HTERT RPE-1 (cell line): Measurements from ENCODE around the gene SLIT3.
"Not testable (repeated sequence)": the region's sequence is repeated elsewhere in the genome, so short reads cannot be mapped to it uniquely, and the experiment has no call there.

ENCODE experiments used
- in situ Hi-C: fragments of 300-500 bp; cut with MboI; formaldehyde crosslinking; loops from 4 replicates; pipeline ENCODE4 v1.14.3; 2020; ENCODE audit warnings: low sequenced_read_pairs

The SLIT3 gene

DNA sequence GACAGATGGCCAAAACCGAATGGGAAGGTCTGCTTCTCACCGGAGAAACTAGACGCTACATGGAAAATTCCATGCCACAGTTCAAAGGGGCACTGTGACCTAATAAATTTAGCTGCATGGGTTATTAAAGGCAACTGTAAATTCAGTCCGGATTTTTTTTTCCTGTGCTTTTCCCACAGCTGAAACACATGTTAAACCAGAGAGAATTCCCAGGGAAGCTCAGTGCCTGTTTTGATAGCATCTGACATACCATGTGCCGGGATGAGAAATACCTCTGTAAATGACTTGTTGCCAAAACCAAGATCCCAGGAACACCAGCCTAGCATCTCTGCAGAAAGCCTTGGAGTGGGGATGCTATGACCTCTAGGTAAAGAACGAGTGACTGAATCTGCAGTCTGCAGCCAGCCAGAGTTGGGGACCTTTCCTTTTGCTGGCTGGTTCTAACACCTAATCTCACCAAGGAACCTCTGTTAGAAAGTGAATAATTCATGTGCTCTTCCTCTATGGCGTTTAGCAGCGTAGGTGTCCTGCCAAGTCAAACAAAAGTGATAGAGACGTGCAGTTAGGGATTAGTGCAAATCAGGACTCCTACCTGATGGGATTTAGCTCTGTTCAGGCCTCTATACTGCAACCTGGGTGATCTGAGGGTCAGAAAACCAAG is 77.9 kb downstream of the SLIT3 start:
- in situ Hi-C loops: no loop called here

DNA sequence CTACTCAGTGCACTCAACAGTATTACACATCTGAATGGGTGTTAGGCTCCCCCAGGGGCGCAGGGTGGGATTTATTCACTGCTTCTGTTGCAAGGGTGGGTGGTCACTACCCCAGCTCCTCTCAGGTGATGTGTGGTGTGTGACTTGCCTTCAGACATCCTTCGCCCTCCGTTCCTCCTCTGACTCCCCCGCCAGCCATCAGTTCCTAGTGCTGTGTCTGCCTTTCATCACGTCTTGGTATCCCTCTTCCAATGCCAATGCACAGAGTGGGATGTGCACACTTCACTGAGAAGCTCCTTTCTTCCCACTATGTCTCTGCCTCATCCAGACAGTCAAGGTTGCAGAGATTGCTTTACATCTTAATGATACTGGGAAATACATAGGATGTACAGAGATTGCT is 79.4 kb downstream of the SLIT3 start:
- in situ Hi-C loops: no loop called here

DNA sequence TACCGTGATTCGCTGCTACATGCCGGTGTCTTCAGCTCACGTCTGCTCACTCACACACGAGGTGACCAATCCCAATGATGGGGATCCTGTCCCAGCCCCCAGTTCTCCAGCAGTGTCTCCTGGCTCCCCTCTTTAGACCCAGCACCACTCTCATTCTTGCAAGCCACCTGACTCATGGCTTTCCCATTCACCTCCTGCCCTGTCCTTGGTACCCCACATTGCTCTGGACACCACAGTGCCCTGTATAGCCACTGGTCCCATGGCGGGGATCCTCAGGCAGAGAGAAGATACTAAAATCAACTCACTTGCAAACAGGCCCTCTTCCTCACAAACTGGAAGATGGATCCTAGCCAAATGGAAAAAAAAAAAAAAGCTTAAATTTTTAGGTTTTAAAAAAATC is 81.0 kb downstream of the SLIT3 start:
- in situ Hi-C loops: no loop called here

DNA sequence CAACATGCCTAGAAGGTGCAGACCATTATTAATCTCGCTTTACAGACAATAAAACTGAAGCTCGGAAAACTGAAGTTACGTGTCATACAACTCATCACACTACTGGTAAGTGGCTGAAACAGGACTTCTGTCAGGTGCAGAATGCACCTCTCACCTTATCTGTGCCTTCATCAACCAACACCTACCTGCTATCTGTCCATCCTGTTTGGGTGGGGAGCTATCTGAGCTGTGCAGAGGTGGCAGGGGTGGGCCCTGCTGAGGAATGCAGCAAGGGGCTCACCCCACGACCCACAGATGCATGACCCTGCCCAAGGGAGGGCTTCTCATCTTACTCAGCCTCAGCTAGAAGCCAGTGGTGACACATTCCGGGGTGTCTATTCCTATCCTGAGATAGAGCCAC is 81.6 kb downstream of the SLIT3 start:
- in situ Hi-C loops: no loop called here

DNA sequence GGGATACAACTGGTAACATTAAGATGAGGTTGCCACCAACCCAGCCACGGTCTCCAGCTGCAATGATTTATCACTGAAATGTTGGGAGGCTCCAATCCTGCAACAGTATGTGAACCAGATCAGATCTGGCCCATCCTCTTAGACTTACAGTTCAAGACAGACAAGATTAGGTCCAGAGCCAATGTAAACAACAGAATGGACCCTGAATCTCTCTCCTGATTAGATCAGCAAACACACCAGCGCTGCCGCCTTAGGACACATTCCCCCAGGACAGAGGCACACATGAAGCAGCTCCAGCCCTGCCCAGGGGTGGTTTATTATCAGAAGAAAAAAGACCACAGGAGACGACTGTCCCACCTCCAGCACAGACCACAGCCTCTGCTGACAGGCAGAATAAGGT is 82.1 kb downstream of the SLIT3 start:
- in situ Hi-C loops: no loop called here

DNA sequence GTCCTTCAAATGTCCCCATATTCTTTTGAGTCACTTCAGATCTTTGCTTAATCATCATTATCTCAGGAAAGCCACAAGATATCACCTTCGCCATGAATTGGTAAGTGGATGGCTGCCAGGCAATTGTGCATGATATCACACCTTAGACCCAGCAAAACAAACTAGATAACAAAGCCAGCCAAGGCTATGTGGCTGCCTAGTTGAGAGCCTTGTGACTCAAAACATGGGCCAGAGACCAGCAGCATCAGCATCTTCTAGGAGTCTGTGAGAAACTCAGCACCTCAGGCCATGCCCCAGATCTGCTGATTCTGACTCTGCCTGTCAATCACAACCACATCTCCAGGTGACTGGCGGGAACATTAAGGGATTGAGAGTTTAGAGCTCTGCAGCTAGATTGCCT is 82.8 kb downstream of the SLIT3 start:
- in situ Hi-C loops: no loop called here

DNA sequence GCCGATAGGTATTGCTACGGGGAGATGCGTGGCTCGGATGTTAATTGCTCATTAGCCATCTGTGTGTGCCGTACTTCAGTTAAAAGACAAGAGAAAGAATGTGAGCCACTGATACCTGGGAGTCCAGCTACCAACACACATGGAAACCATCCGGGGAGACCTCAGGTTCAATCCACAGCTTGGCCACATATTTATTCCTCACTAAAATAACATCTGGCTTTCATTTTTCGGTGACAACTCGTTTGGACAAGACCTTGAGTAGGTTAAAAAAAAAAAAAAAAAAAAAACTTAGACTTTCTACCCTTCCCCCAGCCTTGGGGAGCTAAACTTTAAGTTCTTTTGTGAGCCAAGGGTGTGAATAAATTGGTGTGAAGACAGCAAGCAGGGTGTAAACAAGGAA is 84.1 kb downstream of the SLIT3 start:
- in situ Hi-C loops: no loop called here

DNA sequence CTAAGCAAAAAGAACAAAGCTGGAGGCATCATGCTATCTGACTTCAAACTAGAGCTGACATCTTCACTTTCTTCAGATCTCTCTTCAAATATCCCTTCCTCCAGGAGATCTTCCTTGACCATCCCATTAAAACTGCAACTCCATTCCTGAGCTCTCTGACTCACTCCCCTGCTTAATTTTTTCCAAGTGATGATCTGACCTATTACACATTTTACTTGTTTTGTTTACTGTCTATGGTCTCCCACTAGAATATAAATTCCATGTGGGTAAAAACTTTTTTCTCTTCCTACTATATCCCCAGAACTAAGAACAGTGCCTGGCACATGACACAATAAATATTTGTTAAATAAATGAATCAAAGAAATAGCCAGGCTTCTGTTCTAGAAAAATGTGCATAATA is 87.5 kb downstream of the SLIT3 start:
- in situ Hi-C loops: no loop called here

DNA sequence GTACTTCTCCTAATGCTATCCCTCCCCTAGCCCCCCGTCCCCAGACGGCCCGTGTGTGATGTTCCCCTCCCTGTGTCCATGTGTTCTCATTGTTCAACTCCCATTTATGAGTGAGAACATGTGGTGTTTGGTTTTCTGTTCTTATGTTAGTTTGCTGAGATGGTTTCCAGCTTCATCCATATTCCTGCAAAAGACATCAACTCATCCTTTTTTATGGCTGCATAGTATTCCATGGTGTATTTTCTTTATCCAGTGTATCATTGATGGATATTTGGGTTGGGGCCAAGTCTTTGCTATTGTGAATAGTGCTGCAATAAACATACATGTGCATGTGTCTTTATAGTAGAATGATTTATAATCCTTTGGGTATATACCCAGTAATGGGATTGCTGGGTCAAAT is 89.2 kb downstream of the SLIT3 start:
- in situ Hi-C loops: not testable (repeated sequence)

DNA sequence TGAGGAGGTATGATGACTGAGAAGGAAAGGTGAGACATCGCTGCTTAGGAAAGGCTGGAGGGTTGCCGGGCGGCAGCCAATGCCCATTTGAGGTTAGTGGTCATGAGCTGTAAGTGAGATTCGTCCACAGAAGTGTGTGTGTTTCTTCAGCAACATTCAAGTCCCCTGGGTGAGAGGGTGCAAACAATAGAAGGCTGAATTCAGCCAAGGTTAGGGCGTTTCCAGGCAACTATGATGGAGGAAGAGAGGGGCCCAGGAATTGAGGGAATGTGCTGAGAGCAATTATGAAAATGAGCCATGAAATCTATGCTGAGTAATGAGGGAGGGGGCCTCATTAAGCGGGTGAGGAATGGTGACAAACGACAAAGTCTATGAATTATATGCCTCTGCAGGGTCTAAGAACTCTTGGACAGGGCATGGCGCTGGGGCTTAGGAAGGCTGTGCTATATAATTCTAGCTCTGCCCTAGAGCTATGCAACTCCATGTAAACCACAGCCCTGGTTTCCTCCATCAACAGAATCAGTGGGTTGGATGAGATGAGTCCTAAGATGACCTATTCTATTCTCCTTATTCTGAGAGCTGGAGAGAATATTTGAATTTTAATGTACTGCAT is 96.0 kb downstream of the SLIT3 start:
- in situ Hi-C loops: no loop called here

DNA sequence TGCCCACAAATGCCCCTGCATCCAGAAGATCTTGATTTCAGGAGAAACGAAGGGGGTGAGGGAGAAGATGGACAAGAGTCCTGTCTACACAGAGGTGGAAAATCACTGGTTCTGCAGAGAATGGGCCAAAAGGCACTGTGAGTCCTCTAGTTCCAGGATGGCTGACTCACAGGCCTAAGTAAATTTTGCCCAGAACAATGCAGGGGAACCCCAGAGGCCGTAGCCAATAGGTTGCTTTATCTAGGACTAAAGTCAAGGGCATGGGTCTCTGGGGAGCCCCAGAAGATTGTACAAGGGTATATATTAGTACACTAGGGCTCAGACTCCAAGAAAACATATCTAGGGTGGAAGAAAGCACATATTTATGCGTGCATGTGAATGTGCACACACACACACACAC is 98.0 kb downstream of the SLIT3 start:
- in situ Hi-C loops: no loop called here

DNA sequence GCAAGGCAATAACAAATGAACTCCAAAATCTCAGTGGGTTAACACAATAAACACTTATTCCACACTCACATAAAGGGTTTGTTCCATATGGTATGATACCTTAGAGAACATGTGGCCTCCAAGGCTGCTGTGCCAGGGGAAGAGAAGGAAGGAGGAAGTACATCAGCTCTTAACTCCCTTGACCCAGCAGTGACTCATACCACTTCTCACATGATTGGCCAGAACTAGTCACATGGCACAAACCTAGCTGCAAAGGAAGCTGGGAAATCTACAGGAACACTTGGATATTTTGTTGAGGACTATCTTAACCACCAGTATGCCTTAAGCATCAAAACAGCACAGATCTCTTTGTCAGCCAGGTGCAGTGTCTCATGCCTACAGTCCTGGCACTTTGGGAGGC is 99.3 kb downstream of the SLIT3 start:
- in situ Hi-C loops: no loop called here

DNA sequence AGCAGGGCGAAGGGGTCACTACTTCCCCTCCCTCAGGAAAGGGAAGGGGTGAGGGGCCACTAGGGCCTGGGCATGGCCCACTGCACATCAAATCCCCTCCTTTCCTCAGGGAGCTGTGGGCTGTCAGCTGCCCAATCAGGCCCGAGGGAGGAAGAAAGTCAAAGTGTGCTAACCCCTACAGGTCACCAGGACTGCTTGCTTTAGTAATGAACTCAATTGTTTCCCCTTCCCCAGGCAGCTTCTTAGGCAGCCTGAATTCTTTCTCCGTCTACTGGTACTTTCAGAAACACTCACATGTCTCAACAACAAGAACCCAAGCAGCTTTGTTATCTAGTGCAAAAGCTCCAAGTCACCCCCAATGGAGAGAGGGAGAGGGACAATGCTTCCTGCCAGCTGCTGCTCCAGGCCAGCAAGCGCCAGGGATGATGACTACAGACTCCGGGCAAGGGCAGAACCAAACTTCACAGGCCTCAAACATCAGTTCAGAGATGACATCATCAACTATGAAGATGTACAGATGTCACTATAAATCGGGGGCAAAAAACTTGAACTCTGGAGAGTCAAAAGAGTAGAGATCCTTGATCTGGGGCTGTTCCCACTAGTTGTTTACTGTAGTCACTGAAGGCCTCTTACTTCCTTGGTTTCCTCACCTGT is 100.7 kb downstream of the SLIT3 start:
- in situ Hi-C loops: no loop called here

DNA sequence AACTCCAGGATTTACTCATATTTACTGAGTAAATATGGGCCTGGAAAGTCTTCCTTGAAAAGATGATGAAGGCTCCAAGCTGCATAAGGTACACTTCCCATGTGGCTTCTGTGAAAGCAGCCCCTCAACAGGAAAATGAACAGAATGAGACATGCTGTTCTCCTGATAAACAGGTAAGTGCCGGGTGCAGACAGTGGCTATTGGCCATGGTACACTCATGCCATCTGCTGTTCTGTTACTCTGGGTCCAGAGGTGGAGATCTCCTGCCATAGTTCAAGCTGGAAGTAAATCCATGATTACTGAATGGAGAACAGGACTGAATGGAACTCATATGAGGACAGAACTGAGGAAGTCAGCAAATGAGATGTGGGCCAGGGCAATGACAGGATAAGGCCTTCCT is 103.6 kb downstream of the SLIT3 start:
- in situ Hi-C loops: no loop called here

DNA sequence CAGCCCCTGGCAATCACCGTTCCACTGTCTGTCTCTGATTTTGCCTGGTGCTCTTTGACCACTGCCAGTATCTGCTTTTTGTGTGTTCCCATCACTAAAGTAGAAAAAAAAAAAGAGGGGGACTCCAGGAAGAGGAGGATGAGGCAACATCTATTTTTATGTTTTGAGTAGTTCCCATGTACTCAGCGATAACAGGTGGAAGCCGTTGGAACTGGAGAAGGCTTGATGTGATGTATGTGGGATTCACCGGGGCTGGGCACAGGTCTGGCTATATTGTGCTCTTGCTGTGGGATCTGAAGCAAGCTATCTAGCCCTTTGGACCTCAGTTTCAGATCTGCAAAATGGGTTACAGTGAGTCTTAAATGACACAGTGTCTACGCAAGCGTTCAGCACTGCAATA is 104.9 kb downstream of the SLIT3 start:
- in situ Hi-C loops: no loop called here

DNA sequence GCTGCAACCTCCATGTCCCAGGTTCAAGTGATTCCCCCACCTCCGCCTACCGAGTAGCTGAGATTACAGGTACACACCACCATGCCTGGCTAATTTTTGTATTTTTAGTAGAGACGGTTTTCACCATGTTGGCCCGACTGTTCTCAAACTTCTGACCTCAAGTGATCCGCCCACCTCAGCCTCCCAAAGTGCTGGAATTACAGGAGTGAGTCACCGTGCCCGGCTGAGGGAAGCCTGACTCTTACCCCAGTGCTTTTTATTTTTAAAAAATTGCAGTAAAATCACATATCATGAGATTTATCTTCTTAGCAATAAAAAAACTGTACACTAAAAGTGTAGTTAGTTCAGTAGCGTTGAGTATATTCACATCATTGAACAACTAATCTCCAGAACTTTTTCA is 105.3 kb downstream of the SLIT3 start:
- in situ Hi-C loops: no loop called here

DNA sequence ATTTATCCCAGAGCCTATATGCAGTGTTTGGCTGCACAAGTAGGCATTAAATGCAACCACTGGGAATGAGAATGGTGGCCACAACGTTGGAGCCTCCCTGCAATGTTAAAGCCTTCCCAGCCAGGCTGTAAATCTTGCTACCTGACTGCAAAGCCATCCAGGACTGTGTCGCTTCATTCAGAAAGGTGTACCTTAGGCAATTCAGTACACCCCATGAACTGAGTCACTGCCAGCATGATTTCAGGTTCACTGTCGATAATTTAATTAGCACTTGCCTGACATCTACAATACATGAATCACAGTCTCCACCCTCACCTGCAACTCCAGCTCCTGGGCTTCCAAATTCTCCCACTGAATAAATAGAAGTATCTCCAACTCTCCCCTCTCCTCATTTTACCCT is 108.4 kb downstream of the SLIT3 start:
- in situ Hi-C loops: no loop called here

DNA sequence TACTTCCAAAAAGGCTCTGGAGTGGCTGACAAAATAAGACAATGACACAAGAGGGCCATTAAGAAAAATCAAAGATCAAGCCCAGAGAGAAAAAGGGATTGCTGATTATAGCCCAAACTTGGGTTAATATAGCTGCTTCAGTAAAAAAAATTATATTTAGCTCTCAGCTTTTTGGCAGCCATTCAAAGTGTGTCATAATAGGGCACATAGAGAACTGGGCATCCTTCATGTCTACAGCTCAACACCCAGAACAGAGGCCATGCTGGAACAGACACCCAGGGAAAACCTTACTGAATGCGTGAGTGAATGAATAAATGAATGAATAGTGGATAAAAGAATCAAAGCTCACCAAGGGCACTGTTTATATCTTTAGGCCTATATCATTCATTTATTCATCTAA is 110.1 kb downstream of the SLIT3 start:
- in situ Hi-C loops: no loop called here

DNA sequence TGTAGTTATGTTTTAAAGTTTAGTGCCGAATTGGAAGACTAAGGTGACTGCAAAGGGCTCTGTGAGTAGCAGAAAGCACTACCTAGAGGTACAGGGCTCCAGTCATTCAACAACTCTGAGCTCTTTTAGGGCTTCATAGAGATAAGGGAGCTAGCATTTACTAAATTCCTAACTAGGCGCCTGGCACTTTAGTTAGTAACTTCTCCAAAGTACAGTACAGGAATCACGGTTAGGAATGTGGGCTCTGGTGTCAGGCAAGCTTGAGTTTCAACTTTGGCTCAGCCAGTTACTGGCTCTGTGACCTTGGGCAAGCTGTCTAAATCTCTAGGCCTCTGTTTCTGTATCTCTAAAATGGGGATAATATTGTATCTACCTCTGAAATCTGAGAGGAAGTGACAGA is 115.3 kb downstream of the SLIT3 start:
- in situ Hi-C loops: no loop called here

DNA sequence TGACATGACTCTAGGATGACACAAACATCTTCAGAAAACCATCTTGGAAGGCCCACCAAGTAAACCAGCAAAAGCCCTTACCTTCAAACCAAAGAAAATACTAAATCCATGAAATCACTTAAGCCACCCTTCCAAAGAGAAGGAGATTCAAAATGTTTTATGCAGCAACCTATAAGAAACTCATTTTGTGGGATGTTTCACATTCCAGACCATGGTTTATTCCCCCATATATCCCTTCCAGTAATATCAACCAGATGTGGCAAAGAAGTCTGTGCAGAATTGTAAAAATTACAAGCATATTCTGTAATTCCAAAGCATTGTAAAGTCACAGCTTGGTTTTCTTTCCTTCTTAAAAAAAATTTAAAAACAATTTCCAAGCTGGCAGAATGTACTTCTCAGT is 117.4 kb downstream of the SLIT3 start:
- in situ Hi-C loops: no loop called here

DNA sequence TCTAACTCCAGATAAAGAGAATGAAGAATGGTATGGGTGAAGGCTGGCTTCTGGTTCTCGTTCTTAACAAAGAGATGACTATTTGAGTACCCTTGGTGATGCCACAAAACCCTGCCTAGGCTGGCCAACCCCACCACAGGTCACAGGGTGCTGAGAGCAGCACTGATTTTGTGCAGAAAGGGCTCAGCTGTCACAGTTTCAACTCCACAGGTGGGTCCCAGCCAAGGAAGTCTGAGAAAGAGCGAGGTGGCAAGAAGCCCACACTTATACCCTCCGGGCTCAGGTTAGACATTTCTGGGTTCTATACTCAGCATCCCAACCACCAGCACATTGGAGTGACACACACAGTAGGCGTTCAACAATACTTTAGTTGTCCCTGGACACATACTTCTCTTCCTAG is 118.1 kb downstream of the SLIT3 start:
- in situ Hi-C loops: no loop called here

DNA sequence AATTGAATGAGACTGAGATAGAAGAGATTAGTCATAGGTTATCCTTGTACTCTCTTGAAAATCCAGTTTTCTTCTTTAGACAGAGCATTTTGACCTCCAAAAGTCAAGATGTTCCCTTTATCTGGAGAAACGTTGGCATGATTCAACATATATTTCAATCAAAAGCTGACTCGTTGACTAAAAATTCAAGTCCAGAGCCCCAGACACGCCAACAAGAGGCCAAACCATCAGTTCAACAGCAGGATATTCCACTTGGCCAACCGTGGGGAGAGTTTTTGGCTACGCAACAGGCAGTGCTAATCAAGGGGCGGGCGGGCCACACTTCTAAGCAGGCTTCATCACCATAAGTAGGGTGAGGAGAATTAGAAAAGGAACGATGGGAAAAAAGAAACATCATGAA is 119.1 kb downstream of the SLIT3 start:
- in situ Hi-C loops: no loop called here

DNA sequence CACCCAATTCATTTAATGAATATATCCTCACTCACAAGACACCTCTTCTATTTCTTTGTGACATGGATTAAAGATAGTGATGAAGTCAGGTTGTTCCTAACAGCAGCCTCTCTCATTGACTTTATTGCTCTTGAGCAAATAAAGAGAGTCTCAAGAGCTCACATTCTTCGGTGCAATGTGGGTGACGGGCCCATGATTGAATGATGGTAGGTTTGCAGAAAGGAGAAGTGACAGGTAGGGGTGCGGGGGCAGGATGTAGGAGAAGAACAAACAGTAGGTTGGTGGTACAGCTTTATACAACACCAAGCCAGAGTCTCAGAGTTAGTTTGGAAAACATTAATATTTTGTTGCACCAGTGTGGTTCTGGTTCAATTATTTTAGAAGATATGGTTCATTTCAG is 122.2 kb downstream of the SLIT3 start:
- in situ Hi-C loops: no loop called here
